Measurements from ENCODE around the gene CLIC4. TPM values are rescaled to one million over a fixed set of nuclear protein-coding genes. Genes with fewer than 3 reads are reported as not detected.
A peak's percentile ranks its signal among the peaks of the same experiment; 100 is the strongest.

The CLIC4 gene
- total and polyA plus RNA-seq, 10 of the 15 experiments (the other 5 are each of a cell fraction or from before 2014, with no cell fraction given) = 20.4 to 107 (median 69.6) TPM

DNA sequence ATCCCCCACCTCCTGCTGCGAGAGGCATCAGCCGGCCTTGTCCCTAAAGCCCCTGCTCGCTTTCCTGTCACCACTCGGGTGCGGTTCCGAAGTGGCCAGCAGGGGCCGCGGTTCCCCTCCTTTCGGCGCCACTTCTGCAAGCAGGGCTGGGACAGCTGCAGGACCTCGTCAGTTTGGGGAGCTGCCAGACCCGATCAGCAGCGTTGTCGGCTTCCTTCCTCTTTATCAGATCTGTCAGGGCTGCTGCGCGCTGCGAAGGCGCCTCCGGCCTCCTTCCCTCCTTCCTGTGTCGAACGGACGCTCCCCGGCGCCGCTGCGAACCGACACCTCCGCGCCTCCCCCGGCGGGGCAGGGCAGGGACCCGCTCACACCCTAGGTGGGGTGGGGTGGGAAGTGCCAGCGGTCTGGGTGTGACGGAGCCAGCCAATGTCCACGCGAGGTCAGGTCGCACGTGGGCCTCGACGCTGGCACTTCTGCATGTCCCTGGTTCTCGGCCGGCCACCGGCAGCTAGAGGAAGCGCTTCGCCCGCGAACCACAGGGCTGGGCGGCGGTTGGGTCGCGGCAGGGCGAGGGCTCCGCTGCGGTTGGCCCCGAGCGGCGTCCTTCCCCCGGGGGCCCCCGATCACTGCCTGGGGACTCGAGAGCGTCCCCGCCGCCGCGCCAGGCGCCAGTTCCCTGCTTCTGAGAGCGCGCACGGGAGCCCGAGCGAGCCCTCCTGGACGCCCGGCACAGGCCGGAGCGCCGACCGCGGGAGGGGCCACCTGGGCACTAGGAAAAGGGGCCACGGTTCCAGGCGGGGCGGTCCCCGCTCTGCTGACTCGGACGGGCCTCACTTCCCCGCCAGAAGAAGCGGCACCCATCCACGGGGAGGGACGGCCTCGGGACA lies 103.0 kb downstream of the CLIC4 start:
- intact Hi-C loops (cut with micrococcal nuclease; ENCODE audit: unreplicated experiment) = loop anchor here (1.0 to 5.0 kb wide), 5 partner anchors 51 to 357 kb away; partner anchors contain the start of gene RUNX3
- H2AFZ ChIP-seq (ENCODE audit: control insufficient read depth, low read depth, low read length) = peak overlapping the region; percentile 59
- POLR2A ChIA-PET = interaction anchor here (0.5 to 1.0 kb wide), 7 partner anchors 75 to 382 kb away, joined by 3 to 5 read pairs (median 3); no protein-coding TSS in a partner anchor
- no peaks in the 10 kb centered on the region for H4K20me1 ChIP-seq (ENCODE audit: control insufficient read depth, insufficient read depth)
- no peaks in the 10 kb centered on the region for H3K79me2 ChIP-seq (ENCODE audit: control insufficient read depth, insufficient read depth, low read length)
- CTCF ChIA-PET = interaction anchor here (0.5 to 10.6 kb wide), 46 partner anchors 11 to 962 kb away, joined by 3 to 133 read pairs (median 4); partner anchors contain the start of genes RUNX3 and SYF2
- 1% methylated on average over 72 of the region's 89 CpGs for WGBS (ENCODE audit: insufficient coverage, insufficient replicate concordance, low lambda C conversion rate, missing lambda C conversion rate)
- BruUV-seq (replicated peaks) = no TSS peak
- no peaks in the 10 kb centered on the region for H3K27me3 ChIP-seq (replicated peaks in 1 of 2; ENCODE audit: control insufficient read depth in 2 of 2, insufficient read depth in 2 of 2, low read length in 1 of 2)
- peak overlapping the region; percentile 84 for H3K4me2 ChIP-seq (ENCODE audit: control insufficient read depth, insufficient read depth)
- H3K4me3 ChIP-seq = peak overlapping the region; percentile 56; the same call in 1 of the 2 replicates
- H3K9me3 ChIP-seq (replicated peaks; ENCODE audit: control insufficient read depth, insufficient read depth, low read length) = no peaks in the 10 kb centered on the region
- peak; percentile 97 for ATAC-seq
- no peaks in the 10 kb centered on the region for H3K4me1 ChIP-seq (ENCODE audit: control insufficient read depth, insufficient read depth, low read length)
- H3K36me3 ChIP-seq (ENCODE audit: control insufficient read depth in 2 of 2, insufficient read depth in 2 of 2, low read length in 1 of 2) = no peaks in the 10 kb centered on the region
- H3K9ac ChIP-seq (ENCODE audit: control insufficient read depth, insufficient read depth, low read length) = peak overlapping the region; percentile 42
- FAIRE-seq = peak; percentile 97
- no peak overlapping the region for H3K27ac ChIP-seq (ENCODE audit: control insufficient read depth, insufficient read depth)
- SMC1A ChIA-PET (ENCODE audit: uncharacterized antibody, unreplicated experiment) = interaction anchor here (0.8 to 6.3 kb wide), 20 partner anchors 12 to 356 kb away, joined by 3 to 69 read pairs (median 6); no protein-coding TSS in a partner anchor
- RAD21 ChIA-PET (ENCODE audit: unreplicated experiment) = interaction anchor here (0.7 to 4.8 kb wide), 29 partner anchors 11 to 358 kb away, joined by 3 to 60 read pairs (median 5); partner anchors contain the start of genes CLIC4 and RUNX3
- in situ Hi-C loops (cut with MboI) = loop anchor here (5.0 kb wide), 3 partner anchors 189 to 359 kb away; no protein-coding TSS in a partner anchor
- DNase-seq (ENCODE audit: low read depth, low spot score) = peak; percentile 71
- TF ChIP-seq ZBED1 (IDR thresholded peaks at IDR 0.05; ENCODE audit: borderline replicate concordance) = no peak
- TF ChIP-seq CBX5 (IDR thresholded peaks at IDR 0.05; ENCODE audit: low read depth) = no peak
- TF ChIP-seq, protein P1, sequence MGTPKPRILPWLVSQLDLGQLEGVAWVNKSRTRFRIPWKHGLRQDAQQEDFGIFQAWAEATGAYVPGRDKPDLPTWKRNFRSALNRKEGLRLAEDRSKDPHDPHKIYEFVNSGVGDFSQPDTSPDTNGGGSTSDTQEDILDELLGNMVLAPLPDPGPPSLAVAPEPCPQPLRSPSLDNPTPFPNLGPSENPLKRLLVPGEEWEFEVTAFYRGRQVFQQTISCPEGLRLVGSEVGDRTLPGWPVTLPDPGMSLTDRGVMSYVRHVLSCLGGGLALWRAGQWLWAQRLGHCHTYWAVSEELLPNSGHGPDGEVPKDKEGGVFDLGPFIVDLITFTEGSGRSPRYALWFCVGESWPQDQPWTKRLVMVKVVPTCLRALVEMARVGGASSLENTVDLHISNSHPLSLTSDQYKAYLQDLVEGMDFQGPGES (IDR thresholded peaks at IDR 0.05) = no peak
- 0 out of 2 replicates have a peak, but pooled peaks have one; percentile 43 for TF ChIP-seq CHD2 (IDR thresholded peaks at IDR 0.05; ENCODE audit: borderline replicate concordance, low read depth, low read length)
- TF ChIP-seq BRCA1 (IDR thresholded peaks at IDR 0.05; ENCODE audit: low read depth, low read length) = no peak
- peak; percentile 92 for TF ChIP-seq SMARCA5 (IDR thresholded peaks at IDR 0.05)
- TF ChIP-seq STAT3 (IDR thresholded peaks at IDR 0.05; ENCODE audit: low read depth, low read length) = no peak
- TF ChIP-seq SUPT20H (IDR thresholded peaks at IDR 0.05; ENCODE audit: borderline replicate concordance, control insufficient read depth, low read depth, low read length) = no peak
- TF ChIP-seq KAT2A (conservative IDR thresholded peaks at IDR 0.05; ENCODE audit: control insufficient read depth, low read depth, low read length) = no peak
- TF ChIP-seq, protein P2, sequence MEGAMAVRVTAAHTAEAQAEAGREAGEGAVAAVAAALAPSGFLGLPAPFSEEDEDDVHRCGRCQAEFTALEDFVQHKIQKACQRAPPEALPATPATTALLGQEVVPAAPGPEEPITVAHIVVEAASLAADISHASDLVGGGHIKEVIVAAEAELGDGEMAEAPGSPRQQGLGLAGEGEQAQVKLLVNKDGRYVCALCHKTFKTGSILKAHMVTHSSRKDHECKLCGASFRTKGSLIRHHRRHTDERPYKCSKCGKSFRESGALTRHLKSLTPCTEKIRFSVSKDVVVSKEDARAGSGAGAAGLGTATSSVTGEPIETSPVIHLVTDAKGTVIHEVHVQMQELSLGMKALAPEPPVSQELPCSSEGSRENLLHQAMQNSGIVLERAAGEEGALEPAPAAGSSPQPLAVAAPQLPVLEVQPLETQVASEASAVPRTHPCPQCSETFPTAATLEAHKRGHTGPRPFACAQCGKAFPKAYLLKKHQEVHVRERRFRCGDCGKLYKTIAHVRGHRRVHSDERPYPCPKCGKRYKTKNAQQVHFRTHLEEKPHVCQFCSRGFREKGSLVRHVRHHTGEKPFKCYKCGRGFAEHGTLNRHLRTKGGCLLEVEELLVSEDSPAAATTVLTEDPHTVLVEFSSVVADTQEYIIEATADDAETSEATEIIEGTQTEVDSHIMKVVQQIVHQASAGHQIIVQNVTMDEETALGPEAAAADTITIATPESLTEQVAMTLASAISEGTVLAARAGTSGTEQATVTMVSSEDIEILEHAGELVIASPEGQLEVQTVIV (IDR thresholded peaks at IDR 0.05; ENCODE audit: borderline replicate concordance, partially characterized antibody) = no peak
- TF ChIP-seq TBL1XR1 (IDR thresholded peaks at IDR 0.05; ENCODE audit: low read depth, low read length) = no peak
- no peak for TF ChIP-seq SREBF2 (IDR thresholded peaks at IDR 0.05; ENCODE audit: low read length)
- peak; percentile 61; the same call in 1 of the 2 replicates for TF ChIP-seq CREM (IDR thresholded peaks at IDR 0.05; ENCODE audit: low read depth)
- no peak for TF ChIP-seq RAD51 (IDR thresholded peaks at IDR 0.05)
- TF ChIP-seq, protein P3, sequence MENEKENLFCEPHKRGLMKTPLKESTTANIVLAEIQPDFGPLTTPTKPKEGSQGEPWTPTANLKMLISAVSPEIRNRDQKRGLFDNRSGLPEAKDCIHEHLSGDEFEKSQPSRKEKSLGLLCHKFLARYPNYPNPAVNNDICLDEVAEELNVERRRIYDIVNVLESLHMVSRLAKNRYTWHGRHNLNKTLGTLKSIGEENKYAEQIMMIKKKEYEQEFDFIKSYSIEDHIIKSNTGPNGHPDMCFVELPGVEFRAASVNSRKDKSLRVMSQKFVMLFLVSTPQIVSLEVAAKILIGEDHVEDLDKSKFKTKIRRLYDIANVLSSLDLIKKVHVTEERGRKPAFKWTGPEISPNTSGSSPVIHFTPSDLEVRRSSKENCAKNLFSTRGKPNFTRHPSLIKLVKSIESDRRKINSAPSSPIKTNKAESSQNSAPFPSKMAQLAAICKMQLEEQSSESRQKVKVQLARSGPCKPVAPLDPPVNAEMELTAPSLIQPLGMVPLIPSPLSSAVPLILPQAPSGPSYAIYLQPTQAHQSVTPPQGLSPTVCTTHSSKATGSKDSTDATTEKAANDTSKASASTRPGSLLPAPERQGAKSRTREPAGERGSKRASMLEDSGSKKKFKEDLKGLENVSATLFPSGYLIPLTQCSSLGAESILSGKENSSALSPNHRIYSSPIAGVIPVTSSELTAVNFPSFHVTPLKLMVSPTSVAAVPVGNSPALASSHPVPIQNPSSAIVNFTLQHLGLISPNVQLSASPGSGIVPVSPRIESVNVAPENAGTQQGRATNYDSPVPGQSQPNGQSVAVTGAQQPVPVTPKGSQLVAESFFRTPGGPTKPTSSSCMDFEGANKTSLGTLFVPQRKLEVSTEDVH (IDR thresholded peaks at IDR 0.05; ENCODE audit: low read depth, partially characterized antibody) = no peak
- peak; percentile 84 for TF ChIP-seq NR2F1 (conservative IDR thresholded peaks at IDR 0.05)
- no peak for TF ChIP-seq SIX5 (IDR thresholded peaks at IDR 0.05; ENCODE audit: low read depth, low read length, severe bottlenecking)
